ENCODE data around the gene ADD3. TPM values are rescaled to one million over a fixed set of nuclear protein-coding genes. Genes with fewer than 3 reads are reported as not detected.

The ADD3 gene
- polyA plus RNA-seq, 1 donor (not counting 4 experiments of a cell fraction or from before 2014, with no cell fraction given): 61.7 TPM

DNA sequence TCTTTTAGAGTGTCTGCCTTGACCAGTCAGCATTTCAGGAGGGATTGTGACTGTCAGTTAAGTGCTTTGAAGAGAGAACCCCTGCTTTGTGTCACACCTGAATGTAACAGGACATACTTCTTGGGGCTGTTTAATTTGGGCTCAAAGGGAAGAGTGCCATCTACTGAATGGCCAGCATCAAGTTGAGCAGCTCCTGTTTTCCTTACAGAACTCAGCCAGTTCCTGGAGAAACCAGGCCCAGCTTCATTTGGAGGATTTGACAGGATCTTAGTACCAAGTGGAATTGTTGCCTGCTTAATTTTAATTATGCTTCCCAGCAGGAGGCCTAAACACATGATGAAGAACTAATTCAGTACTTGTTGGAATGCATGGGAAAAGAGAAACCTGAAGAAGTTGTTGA, 8.3 kb downstream of the ADD3 start:
- FAIRE-seq (no peak), DNase-seq (ENCODE audit: low read depth, low spot score) (no peak)
- no peak overlapping the region for H3K27ac ChIP-seq (ENCODE audit: control insufficient read depth, insufficient read depth, low read length)
- no peaks in the 10 kb centered on the region for H3K9me3 ChIP-seq (ENCODE audit: control insufficient read depth, low read depth, low read length)
- no peaks in the 10 kb centered on the region for H3K9me1 ChIP-seq (ENCODE audit: control insufficient read depth, extremely low read depth, insufficient read depth, low read length)
- no peak for TF ChIP-seq EZH2 (IDR thresholded peaks at IDR 0.05; ENCODE audit: low read length)
- TF ChIP-seq, protein P1, sequence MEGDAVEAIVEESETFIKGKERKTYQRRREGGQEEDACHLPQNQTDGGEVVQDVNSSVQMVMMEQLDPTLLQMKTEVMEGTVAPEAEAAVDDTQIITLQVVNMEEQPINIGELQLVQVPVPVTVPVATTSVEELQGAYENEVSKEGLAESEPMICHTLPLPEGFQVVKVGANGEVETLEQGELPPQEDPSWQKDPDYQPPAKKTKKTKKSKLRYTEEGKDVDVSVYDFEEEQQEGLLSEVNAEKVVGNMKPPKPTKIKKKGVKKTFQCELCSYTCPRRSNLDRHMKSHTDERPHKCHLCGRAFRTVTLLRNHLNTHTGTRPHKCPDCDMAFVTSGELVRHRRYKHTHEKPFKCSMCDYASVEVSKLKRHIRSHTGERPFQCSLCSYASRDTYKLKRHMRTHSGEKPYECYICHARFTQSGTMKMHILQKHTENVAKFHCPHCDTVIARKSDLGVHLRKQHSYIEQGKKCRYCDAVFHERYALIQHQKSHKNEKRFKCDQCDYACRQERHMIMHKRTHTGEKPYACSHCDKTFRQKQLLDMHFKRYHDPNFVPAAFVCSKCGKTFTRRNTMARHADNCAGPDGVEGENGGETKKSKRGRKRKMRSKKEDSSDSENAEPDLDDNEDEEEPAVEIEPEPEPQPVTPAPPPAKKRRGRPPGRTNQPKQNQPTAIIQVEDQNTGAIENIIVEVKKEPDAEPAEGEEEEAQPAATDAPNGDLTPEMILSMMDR (optimal IDR thresholded peaks at IDR 0.05 in 1 of 3, IDR thresholded peaks at IDR 0.05 in 1 of 3, conservative IDR thresholded peaks at IDR 0.05 in 1 of 3; ENCODE audit: extremely low read depth in 1 of 3, insufficient read depth in 2 of 3, low read length in 3 of 3): peak; percentile 22 to 60 (median 38)
- H3K4me1 ChIP-seq (ENCODE audit: control insufficient read depth, extremely low read depth, insufficient read depth, low read length): peaks cover 12% of the 10 kb centered on the region
- no peaks in the 10 kb centered on the region for H3K27me3 ChIP-seq (ENCODE audit: control insufficient read depth, extremely low read depth, insufficient read depth, low read length)
- no peak overlapping the region for H3K9ac ChIP-seq (ENCODE audit: control insufficient read depth, extremely low read depth, insufficient read depth, low read length)
- dilution Hi-C loops (cut with MboI; ENCODE audit: extremely low pct_ligation_motif_present, low sequenced_read_pairs): no loop called here
- no peak overlapping the region for H3K4me3 ChIP-seq (ENCODE audit: control insufficient read depth in 2 of 3, extremely low read depth in 1 of 3, insufficient read depth in 2 of 3, low read depth in 1 of 3, low read length in 3 of 3)
- H3K4me2 ChIP-seq (ENCODE audit: control insufficient read depth, extremely low read depth, insufficient read depth, low read depth, low read length): no peak overlapping the region
- no peaks in the 10 kb centered on the region for H4K20me1 ChIP-seq (ENCODE audit: control insufficient read depth, extremely low read depth, insufficient read depth, low read length)
- H2AFZ ChIP-seq (ENCODE audit: control insufficient read depth, low read length): no peak overlapping the region
- H3K79me2 ChIP-seq (ENCODE audit: control insufficient read depth, insufficient read depth, low read length): peaks cover 2% of the 10 kb centered on the region
- no peaks in the 10 kb centered on the region for H3K36me3 ChIP-seq (ENCODE audit: control insufficient read depth in 2 of 2, extremely low read depth in 1 of 2, insufficient read depth in 2 of 2, low read length in 2 of 2)

DNA sequence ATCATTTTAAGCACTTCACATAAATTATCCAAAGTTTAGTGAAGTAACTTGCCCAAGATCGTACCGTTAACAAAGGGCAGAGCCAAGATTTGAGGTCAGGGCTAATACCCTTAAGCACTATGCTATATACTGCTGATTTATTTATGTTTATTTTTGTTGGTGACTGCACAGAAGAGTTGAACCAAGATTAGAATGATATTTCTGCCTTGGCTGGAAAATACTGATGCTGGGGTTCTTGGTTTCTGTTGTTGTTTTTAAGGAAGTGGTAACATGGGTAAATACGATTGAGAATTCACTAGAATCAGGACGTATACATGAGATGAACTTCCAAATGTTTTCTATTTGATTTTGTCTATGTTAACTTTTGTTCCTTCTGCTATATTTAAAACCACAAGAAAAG, 9.3 kb downstream of the ADD3 start:
- H3K4me1 ChIP-seq (ENCODE audit: control insufficient read depth, extremely low read depth, insufficient read depth, low read length): peaks cover 10% of the 10 kb centered on the region

More for the DNA sequence above, 9.3 kb downstream of the ADD3 start:
- DNase-seq (ENCODE audit: low read depth, low spot score) (no peak), FAIRE-seq (no peak)
- Histone ChIP-seq H3K4me2 (ENCODE audit: control insufficient read depth, extremely low read depth, insufficient read depth, low read depth, low read length) (no peak overlapping the region), H3K36me3 (ENCODE audit: control insufficient read depth in 2 of 2, extremely low read depth in 1 of 2, insufficient read depth in 2 of 2, low read length in 2 of 2) (no peaks in the 10 kb centered on the region), H3K4me3 (ENCODE audit: control insufficient read depth in 2 of 3, extremely low read depth in 1 of 3, insufficient read depth in 2 of 3, low read depth in 1 of 3, low read length in 3 of 3) (no peak overlapping the region), H3K9me1 (ENCODE audit: control insufficient read depth, extremely low read depth, insufficient read depth, low read length) (no peaks in the 10 kb centered on the region), H3K27me3 (ENCODE audit: control insufficient read depth, extremely low read depth, insufficient read depth, low read length) (no peaks in the 10 kb centered on the region), H3K27ac (ENCODE audit: control insufficient read depth, insufficient read depth, low read length) (no peak overlapping the region), H3K79me2 (ENCODE audit: control insufficient read depth, insufficient read depth, low read length) (peaks cover 2% of the 10 kb centered on the region), H4K20me1 (ENCODE audit: control insufficient read depth, extremely low read depth, insufficient read depth, low read length) (no peaks in the 10 kb centered on the region), H3K9me3 (ENCODE audit: control insufficient read depth, low read depth, low read length) (no peaks in the 10 kb centered on the region), H3K9ac (ENCODE audit: control insufficient read depth, extremely low read depth, insufficient read depth, low read length) (no peak overlapping the region), H2AFZ (ENCODE audit: control insufficient read depth, low read length) (no peak overlapping the region)
- dilution Hi-C loops (cut with MboI; ENCODE audit: extremely low pct_ligation_motif_present, low sequenced_read_pairs): no loop called here
- TF ChIP-seq, protein P1 (optimal IDR thresholded peaks at IDR 0.05 in 1 of 3, IDR thresholded peaks at IDR 0.05 in 1 of 3, conservative IDR thresholded peaks at IDR 0.05 in 1 of 3; ENCODE audit: extremely low read depth in 1 of 3, insufficient read depth in 2 of 3, low read length in 3 of 3): no peak
- no peak for TF ChIP-seq EZH2 (IDR thresholded peaks at IDR 0.05; ENCODE audit: low read length)

Data from keratinocyte (primary cell).